Heart left ventricle (tissue), 13 donors: ENCODE measurements around the gene FANCG.

Source experiments
- POLR2A ChIP-seq, 2 donors: fragments of 450-650 bp; IDR thresholded peaks; one replicate each; pipeline ENCODE4 v1.6.1; 2017; ENCODE audit warnings: antibody characterized with exemption in 2 of 2, mild to moderate bottlenecking in 2 of 2, moderate library complexity in 2 of 2
- TF ChIP-seq, protein P1 (sequence below), 12 donors: fragments of 200-600 bp; sonication (generic) in 4 of 12; IDR thresholded peaks; one replicate each; pipeline versions ENCODE4 v1.5.0 to v1.8.0; 2018 to 2022; ENCODE audit warnings: antibody characterized with exemption in 12 of 12, mild to moderate bottlenecking in 5 of 12
- donor health status: ischemic (EF 13 %, LVEDD 7.1; RV severe dilation, severe dysfunction).
- donor health status: DM: no; HTN: yes; CAD: no.
- donor health status: DM: no; HTN: no; CAD: no.
- donor health status: ischemic (EF 25% LVEDD 6.9; RV normal size, moderate dysfunction).
- donor health status: ischemic (EF 25% LVEDD 5.7; RV mildly dilated, moderate dysfunction).
- donor health status: ischemic (EF 35%, LVEDD 5.7; RV mildly dilated, moderate dysfunction).
- donor health status: nonischemic (EF 11% LVEDD 7.7; RV severe dilation, severe dysfunction).
- donor health status: DM: yes; HTN: yes; CAD: no.
- donor health status: PGD.
- donor health status: ischemic (EF 29% LVEDD 5.4; RV normal size, mild dysfunction).
- donor health status: nonischemic (EF 23%, LVEDD 6.1; RV moderate dilation, normal function).

DNA sequence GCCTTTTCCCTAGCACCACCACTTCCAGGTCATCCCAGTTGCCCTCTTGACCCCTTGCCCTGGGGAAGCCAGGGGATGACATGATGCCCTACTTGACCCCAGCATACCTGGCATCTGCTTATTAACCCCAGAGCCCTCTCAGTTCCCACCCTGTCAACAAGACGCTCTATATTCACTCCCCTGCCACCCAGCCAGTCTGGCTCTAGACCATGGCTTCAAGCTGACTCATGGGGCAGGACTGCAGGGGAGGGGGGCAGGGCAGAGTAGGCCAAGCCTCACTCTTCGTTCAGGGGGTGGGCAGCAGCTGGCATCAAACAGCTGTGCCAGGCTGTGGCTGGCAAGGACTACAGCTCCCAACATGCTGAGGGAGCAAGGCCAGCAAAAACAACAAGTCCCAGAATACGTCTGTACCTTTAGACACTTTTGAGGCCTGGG is 30.6 kb upstream of the FANCG start:
- TF ChIP-seq, protein P1, sequence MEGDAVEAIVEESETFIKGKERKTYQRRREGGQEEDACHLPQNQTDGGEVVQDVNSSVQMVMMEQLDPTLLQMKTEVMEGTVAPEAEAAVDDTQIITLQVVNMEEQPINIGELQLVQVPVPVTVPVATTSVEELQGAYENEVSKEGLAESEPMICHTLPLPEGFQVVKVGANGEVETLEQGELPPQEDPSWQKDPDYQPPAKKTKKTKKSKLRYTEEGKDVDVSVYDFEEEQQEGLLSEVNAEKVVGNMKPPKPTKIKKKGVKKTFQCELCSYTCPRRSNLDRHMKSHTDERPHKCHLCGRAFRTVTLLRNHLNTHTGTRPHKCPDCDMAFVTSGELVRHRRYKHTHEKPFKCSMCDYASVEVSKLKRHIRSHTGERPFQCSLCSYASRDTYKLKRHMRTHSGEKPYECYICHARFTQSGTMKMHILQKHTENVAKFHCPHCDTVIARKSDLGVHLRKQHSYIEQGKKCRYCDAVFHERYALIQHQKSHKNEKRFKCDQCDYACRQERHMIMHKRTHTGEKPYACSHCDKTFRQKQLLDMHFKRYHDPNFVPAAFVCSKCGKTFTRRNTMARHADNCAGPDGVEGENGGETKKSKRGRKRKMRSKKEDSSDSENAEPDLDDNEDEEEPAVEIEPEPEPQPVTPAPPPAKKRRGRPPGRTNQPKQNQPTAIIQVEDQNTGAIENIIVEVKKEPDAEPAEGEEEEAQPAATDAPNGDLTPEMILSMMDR (IDR thresholded peaks at IDR 0.05) = no peak
- no peak for TF ChIP-seq POLR2A (IDR thresholded peaks at IDR 0.05)
